Left ventricle myocardium inferior (tissue), 1 donor: Measurements from ENCODE around the gene H2AZ2. TPM values are rescaled to one million over a fixed set of nuclear protein-coding genes. Genes with fewer than 3 reads are reported as not detected.

Source experiments
- DNase-seq: peaks from one replicate; pipeline ENCODE4 v3.0.0-alpha.2; 2020
- H3K27ac ChIP-seq: fragments of 200-600 bp; replicated peaks from 2 replicates; pipeline ENCODE4 v1.8.0; 2021
- H3K27me3 ChIP-seq: fragments of 200-600 bp; 2 replicates; pipeline ENCODE4 v1.8.0; 2021; ENCODE audit warnings: low read depth
- H3K36me3 ChIP-seq: fragments of 200-600 bp; 2 replicates; pipeline ENCODE4 v1.8.0; 2021
- H3K4me1 ChIP-seq: fragments of 200-600 bp; 2 replicates; pipeline ENCODE4 v1.8.0; 2021
- H3K4me3 ChIP-seq: fragments of 200-600 bp; 2 replicates; pipeline ENCODE4 v1.8.0; 2021; ENCODE audit warnings: mild to moderate bottlenecking, moderate library complexity
- H3K9me3 ChIP-seq: fragments of 200-600 bp; replicated peaks from 2 replicates; pipeline ENCODE4 v1.8.0; 2021
- intact Hi-C: fragments of 100-400 bp; cut with micrococcal nuclease; formaldehyde crosslinking; loops from one replicate; pipeline ENCODE4 v1.11.0; 2022
- total RNA-seq: library from RNA; stranded (reverse); fragmentation: NEBNext Ultra II Directional; extraction: Animal tissue kit (Norgen Biotek cat#: 25700); gene quantifications from one replicate; pipeline ENCODE4 v1.2.1, GENCODE V29; 2021
- TF ChIP-seq, protein P1 (sequence below): fragments of 200-600 bp; IDR thresholded peaks from 2 replicates; pipeline ENCODE4 v1.8.0; 2021; ENCODE audit warnings: antibody characterized with exemption, mild to moderate bottlenecking, borderline replicate concordance
- donor health status: DM: no; HTN: yes; CAD: no; lungs with severe emphysema.

The H2AZ2 gene
- total RNA-seq, 1 donor from 2014 or later: 265 TPM

DNA sequence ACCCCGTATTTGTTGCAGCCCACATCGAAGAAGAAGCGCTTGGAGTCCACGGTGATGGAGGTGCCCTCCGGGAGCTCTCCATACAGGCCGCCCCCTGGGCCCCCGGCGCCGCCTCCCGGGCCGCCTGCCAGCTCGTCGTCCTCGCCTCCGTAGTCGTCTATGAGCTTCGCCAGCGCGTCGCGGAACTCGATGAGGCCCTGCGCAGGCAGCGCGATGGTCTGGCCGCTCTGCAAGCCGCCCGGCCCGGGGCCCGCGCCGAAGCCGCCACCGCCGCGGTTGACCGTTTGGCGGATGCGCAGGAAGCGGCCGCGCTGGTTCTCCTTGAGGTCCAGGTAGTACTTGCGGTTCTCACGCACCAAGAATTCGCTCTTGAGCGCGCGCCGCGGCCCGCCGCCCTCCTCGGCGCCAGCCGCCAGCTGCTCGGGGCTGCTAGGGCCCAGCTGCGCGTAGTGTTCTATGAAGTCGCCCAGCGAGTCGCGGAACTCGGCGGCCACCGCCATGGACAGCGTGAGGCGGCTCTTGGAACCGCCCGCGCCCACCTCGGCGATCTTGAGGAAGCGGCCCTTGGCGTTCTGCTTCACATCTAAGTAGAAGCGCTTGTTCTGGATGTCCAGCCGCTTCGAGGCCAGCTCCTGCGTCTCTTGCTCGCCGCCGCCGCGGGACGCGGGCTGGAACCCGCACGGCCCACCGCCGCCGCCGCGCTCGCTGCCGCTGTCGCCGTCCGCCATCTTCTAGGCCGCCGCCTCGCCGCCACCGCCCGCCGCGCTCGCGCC, 36.9 kb upstream of the H2AZ2 start:
- peak overlapping the region; percentile 94 for H3K4me3 ChIP-seq
- H3K4me1 ChIP-seq: peaks cover 63% of the 10 kb centered on the region
- TF ChIP-seq, protein P1, sequence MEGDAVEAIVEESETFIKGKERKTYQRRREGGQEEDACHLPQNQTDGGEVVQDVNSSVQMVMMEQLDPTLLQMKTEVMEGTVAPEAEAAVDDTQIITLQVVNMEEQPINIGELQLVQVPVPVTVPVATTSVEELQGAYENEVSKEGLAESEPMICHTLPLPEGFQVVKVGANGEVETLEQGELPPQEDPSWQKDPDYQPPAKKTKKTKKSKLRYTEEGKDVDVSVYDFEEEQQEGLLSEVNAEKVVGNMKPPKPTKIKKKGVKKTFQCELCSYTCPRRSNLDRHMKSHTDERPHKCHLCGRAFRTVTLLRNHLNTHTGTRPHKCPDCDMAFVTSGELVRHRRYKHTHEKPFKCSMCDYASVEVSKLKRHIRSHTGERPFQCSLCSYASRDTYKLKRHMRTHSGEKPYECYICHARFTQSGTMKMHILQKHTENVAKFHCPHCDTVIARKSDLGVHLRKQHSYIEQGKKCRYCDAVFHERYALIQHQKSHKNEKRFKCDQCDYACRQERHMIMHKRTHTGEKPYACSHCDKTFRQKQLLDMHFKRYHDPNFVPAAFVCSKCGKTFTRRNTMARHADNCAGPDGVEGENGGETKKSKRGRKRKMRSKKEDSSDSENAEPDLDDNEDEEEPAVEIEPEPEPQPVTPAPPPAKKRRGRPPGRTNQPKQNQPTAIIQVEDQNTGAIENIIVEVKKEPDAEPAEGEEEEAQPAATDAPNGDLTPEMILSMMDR: no peak
- H3K9me3 ChIP-seq: no peaks in the 10 kb centered on the region
- no peaks in the 10 kb centered on the region for H3K27me3 ChIP-seq
- no peaks in the 10 kb centered on the region for H3K36me3 ChIP-seq
- peak; percentile 58 for DNase-seq
- H3K27ac ChIP-seq: peak overlapping the region; percentile 98
- intact Hi-C loops: no loop called here

DNA sequence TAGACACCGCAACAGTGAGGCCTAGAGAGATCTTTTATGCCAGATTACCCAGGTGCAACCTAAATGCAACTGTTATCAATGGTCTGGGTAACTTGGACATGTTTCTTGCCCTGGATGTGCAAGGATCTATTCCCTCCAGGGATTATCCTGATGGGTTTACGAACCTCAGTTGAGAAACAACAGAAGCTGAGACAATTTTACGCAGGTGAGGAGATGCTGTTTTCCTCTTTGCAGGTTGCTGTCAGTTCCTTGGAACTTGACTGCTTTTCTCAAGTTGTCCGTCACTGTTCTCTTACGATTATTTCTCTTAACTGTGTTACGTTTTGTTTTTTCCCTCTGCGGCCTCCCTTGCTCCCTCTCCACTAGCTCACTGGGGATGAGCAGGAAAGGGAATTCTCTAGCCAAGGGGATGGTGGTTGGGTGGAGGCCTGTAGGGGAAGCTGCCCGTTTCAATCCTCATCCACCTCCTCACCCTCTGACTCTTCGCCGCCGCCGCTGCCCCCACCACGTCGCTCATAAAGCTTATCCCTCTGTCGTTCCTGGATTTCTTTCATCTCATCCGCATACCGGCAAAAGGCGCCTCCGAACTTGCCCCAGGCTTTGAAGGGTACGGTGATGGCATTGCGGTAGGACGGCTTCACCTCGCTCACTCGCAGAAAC, 36.2 kb upstream of the H2AZ2 start:
- intact Hi-C loops: no loop called here
- H3K36me3 ChIP-seq: no peaks in the 10 kb centered on the region
- peaks cover 70% of the 10 kb centered on the region for H3K4me1 ChIP-seq

DNA sequence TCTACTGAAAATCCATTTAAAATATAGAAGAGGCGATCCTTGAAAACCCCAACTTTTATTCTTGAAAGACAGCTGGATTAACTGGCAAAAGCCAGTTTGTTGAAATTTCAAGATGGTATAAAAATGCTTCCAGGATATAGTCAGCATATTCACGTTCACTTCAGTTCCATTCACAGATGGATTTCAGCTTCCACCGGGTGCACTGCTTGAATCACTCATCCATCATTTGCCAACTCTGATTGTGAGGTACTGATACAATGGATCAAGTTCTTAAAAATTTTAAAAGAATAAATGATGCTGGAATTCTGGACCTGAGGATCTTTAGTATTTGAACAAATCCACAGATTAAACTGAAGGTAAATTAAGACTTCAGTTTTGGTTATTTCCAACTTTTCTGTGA, 35.0 kb upstream of the H2AZ2 start:
- no peaks in the 10 kb centered on the region for H3K36me3 ChIP-seq
- no peaks in the 10 kb centered on the region for H3K9me3 ChIP-seq
- no peak overlapping the region for H3K27ac ChIP-seq
- no peaks in the 10 kb centered on the region for H3K27me3 ChIP-seq
- peaks cover 81% of the 10 kb centered on the region for H3K4me1 ChIP-seq
- intact Hi-C loops: no loop called here
- TF ChIP-seq, protein P1: no peak
- DNase-seq: no peak
- peak overlapping the region; percentile 94 for H3K4me3 ChIP-seq

More for the DNA sequence above, 36.2 kb upstream of the H2AZ2 start:
- DNase-seq: no peak
- TF ChIP-seq, protein P1: no peak
- H3K27ac ChIP-seq: peak overlapping the region; percentile 98
- no peaks in the 10 kb centered on the region for H3K27me3 ChIP-seq
- no peaks in the 10 kb centered on the region for H3K9me3 ChIP-seq
- H3K4me3 ChIP-seq: peak overlapping the region; percentile 94

DNA sequence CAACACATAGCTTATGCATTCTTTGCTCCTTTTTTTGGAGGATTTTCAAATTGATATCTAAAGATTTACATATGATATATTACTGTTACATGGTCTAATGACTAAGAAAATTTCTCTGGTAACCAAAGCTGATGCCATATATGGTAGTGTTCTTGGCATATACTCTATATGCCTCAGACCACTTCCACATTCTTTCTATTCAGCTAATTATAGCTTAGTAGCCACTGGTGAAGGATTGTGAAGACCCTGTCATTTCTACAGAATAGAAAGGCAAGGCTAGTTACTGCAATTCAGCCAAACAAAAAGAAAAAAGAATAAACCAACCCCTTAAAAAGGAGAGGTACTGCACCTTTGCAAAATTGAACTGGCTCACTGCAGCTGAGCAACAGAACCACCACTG, 33.7 kb upstream of the H2AZ2 start:
- H3K4me1 ChIP-seq: peaks cover 91% of the 10 kb centered on the region
- intact Hi-C loops: no loop called here

DNA sequence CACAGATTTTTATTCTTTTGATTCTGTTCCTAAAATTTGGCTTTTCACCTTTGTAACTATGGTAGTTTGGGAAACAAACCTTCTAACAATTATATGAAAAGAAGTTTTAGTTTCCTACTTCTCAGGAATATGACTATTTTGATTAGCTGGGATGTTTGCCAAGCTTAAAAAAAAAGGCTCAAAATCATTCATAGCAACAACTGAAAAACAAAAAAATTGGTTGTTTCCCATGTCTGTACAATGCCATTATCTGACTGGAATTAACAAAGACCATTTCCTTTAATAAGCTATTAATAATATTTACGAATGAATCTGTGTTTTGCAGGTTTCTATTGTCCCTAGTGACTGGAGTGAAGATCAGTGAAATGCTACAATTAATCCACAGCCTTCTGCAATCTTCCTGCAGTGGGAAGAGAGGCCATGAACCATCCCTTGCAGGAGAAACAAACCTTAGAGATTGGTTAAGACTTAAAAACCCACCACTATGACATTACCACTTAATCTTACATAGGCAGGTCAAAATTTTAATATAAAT, 33.2 kb upstream of the H2AZ2 start:
- intact Hi-C loops: no loop called here
- Histone ChIP-seq H3K4me1 (peaks cover 87% of the 10 kb centered on the region), H3K9me3 (no peaks in the 10 kb centered on the region), H3K4me3 (peak overlapping the region; percentile 94), H3K36me3 (no peaks in the 10 kb centered on the region), H3K27ac (peak overlapping the region; percentile 10), H3K27me3 (no peaks in the 10 kb centered on the region)
- TF ChIP-seq, protein P1: no peak
- DNase-seq: no peak

More for the DNA sequence above, 33.7 kb upstream of the H2AZ2 start:
- no peak for DNase-seq
- no peaks in the 10 kb centered on the region for H3K27me3 ChIP-seq
- H3K27ac ChIP-seq: peak overlapping the region; percentile 10
- no peaks in the 10 kb centered on the region for H3K36me3 ChIP-seq
- H3K9me3 ChIP-seq: no peaks in the 10 kb centered on the region
- peak overlapping the region; percentile 94 for H3K4me3 ChIP-seq
- TF ChIP-seq, protein P1: no peak
